ENCODE data around the gene IGFL2.
"Not testable (repeated sequence)": the region's sequence is repeated elsewhere in the genome, so short reads cannot be mapped to it uniquely, and the experiment has no call there.

Gene IGFL2

DNA sequence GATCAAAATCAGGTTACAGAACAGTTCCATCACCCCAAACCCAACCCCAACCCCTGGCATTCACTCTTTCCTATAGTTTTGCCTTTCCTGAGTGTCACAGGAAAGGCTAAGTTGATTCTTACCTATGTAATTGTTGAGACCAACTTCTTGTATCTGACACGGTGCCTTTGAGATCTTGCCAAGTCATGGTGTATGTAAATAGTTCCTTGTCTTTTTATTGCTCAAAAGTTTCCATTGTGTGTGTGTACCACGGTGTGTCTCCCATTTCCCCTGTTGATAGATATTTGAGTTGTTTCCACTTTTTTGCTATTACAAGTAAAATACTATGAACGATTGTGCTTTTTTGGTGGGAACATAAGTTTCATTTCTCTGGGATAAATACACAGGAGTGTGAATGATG is 3.3 kb upstream of the IGFL2 start:
- H3K9me3 ChIP-seq (ENCODE audit: insufficient read depth, low read depth, low read length) = no peaks in the 10 kb centered on the region
- no peak overlapping the region for H3K4me3 ChIP-seq (ENCODE audit: low read length)
- no peaks in the 10 kb centered on the region for H3K4me1 ChIP-seq (ENCODE audit: insufficient read depth, low read length)
- H3K27ac ChIP-seq (ENCODE audit: low read length) = no peak overlapping the region
- no peaks in the 10 kb centered on the region for H3K27me3 ChIP-seq (ENCODE audit: insufficient read depth, low read length)
- H3K36me3 ChIP-seq (ENCODE audit: insufficient read depth, low read depth, low read length) = no peaks in the 10 kb centered on the region
- no peak overlapping the region for H3K9ac ChIP-seq (ENCODE audit: low read depth, low read length)

GRCh38 chr19:46147166-46147740 is 785 bp upstream of the IGFL2 start:
- H3K27me3 ChIP-seq (ENCODE audit: insufficient read depth, low read length) = no peaks in the 10 kb centered on the region
- no peak overlapping the region for H3K27ac ChIP-seq (ENCODE audit: low read length)
- H3K9me3 ChIP-seq (ENCODE audit: insufficient read depth, low read depth, low read length) = no peaks in the 10 kb centered on the region
- no peaks in the 10 kb centered on the region for H3K36me3 ChIP-seq (ENCODE audit: insufficient read depth, low read depth, low read length)
- H3K9ac ChIP-seq (ENCODE audit: low read depth, low read length) = no peak overlapping the region
- no peaks in the 10 kb centered on the region for H3K4me1 ChIP-seq (ENCODE audit: insufficient read depth, low read length)
- H3K4me3 ChIP-seq (ENCODE audit: low read length) = no peak overlapping the region

GRCh38 chr19:46150606-46151005 is 2.6 kb downstream of the IGFL2 start:
- Histone ChIP-seq H3K4me1 (ENCODE audit: insufficient read depth, low read length) (no peaks in the 10 kb centered on the region), H3K9ac (ENCODE audit: low read depth, low read length) (no peak overlapping the region), H3K27me3 (ENCODE audit: insufficient read depth, low read length) (no peaks in the 10 kb centered on the region), H3K36me3 (ENCODE audit: insufficient read depth, low read depth, low read length) (no peaks in the 10 kb centered on the region), H3K9me3 (ENCODE audit: insufficient read depth, low read depth, low read length) (no peaks in the 10 kb centered on the region), H3K27ac (ENCODE audit: low read length) (no peak overlapping the region), H3K4me3 (ENCODE audit: low read length) (no peak overlapping the region)

- Histone ChIP-seq H3K9me3 (ENCODE audit: insufficient read depth, low read depth, low read length) (no peaks in the 10 kb centered on the region), H3K4me1 (ENCODE audit: insufficient read depth, low read length) (no peaks in the 10 kb centered on the region), H3K9ac (ENCODE audit: low read depth, low read length) (no peak overlapping the region), H3K36me3 (ENCODE audit: insufficient read depth, low read depth, low read length) (no peaks in the 10 kb centered on the region), H3K27me3 (ENCODE audit: insufficient read depth, low read length) (no peaks in the 10 kb centered on the region), H3K4me3 (ENCODE audit: low read length) (no peak overlapping the region), H3K27ac (ENCODE audit: low read length) (no peak overlapping the region)
These were observed 7.2 kb downstream of the IGFL2 start for GRCh38 chr19:46155237-46155636.

GRCh38 chr19:46159418-46160232 is 11.6 kb downstream of the IGFL2 start:
- Histone ChIP-seq H3K27ac (ENCODE audit: low read length) (no peak overlapping the region), H3K9me3 (ENCODE audit: insufficient read depth, low read depth, low read length) (no peaks in the 10 kb centered on the region), H3K9ac (ENCODE audit: low read depth, low read length) (no peak overlapping the region), H3K4me3 (ENCODE audit: low read length) (no peak overlapping the region), H3K27me3 (ENCODE audit: insufficient read depth, low read length) (no peaks in the 10 kb centered on the region), H3K4me1 (ENCODE audit: insufficient read depth, low read length) (no peaks in the 10 kb centered on the region), H3K36me3 (ENCODE audit: insufficient read depth, low read depth, low read length) (no peaks in the 10 kb centered on the region)

DNA sequence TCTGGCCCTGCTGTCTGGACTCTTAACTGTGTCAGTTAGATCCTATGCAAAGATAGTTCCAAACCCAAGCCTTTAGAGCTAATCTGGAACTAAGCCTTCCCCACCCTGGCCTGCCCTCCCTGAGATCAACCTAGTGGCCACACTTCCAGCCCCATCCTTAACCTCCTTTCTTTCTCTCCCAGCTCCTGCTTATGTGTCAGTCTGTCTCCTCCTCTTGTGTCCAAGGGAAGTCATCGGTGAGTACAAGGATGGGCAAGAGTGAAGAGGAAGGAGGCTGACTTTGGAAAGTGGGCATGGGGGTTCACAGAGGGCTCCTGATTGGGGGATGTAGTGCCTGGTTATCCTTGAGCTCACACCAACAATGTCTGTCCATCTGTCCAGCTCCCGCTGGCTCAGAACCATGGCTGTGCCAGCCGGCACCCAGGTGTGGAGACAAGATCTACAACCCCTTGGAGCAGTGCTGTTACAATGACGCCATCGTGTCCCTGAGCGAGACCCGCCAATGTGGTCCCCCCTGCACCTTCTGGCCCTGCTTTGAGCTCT is 12.3 kb downstream of the IGFL2 start:
- no peaks in the 10 kb centered on the region for H3K27me3 ChIP-seq (ENCODE audit: insufficient read depth, low read length)
- no peak overlapping the region for H3K27ac ChIP-seq (ENCODE audit: low read length)

DNA sequence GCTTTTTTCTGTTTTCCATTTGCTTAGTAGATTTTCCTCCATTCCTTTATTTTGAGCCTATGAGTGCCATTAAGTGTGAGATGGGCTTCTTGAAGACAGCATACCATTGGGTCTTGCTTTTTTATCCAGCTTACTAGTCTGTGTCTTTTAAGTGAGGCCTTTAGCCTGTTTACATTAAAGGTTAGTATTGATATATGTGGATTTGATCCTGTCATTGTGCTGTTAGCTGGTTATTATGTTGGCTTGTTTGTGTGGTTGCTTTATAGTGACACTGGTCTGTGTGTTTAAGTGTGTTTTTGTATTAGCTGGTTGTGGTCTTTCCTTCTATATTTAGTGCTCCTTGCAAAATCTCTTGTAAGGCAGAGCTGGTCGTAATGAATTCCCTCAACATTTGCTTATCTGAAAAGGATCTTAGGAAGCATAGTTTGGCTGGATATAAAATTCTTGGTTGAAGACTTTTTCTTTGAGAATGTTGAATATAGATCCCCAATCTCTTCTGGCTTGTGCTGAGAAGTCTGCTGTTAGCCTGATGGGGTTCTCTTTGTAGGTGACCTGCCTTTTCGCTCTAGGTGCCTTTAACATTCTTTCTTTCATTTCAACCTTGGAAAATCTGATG is 13.7 kb downstream of the IGFL2 start:
- not testable (repeated sequence) for H3K36me3 ChIP-seq (ENCODE audit: insufficient read depth, low read depth, low read length); H3K4me3 ChIP-seq (ENCODE audit: low read length); H3K27me3 ChIP-seq (ENCODE audit: insufficient read depth, low read length); H3K9me3 ChIP-seq (ENCODE audit: insufficient read depth, low read depth, low read length); H3K9ac ChIP-seq (ENCODE audit: low read depth, low read length); H3K4me1 ChIP-seq (ENCODE audit: insufficient read depth, low read length); H3K27ac ChIP-seq (ENCODE audit: low read length)

More for the DNA sequence above, 12.3 kb downstream of the IGFL2 start:
- H3K9ac ChIP-seq (ENCODE audit: low read depth, low read length) = no peak overlapping the region
- H3K4me3 ChIP-seq (ENCODE audit: low read length) = no peak overlapping the region
- H3K4me1 ChIP-seq (ENCODE audit: insufficient read depth, low read length) = no peaks in the 10 kb centered on the region
- H3K9me3 ChIP-seq (ENCODE audit: insufficient read depth, low read depth, low read length) = no peaks in the 10 kb centered on the region
- no peaks in the 10 kb centered on the region for H3K36me3 ChIP-seq (ENCODE audit: insufficient read depth, low read depth, low read length)

DNA sequence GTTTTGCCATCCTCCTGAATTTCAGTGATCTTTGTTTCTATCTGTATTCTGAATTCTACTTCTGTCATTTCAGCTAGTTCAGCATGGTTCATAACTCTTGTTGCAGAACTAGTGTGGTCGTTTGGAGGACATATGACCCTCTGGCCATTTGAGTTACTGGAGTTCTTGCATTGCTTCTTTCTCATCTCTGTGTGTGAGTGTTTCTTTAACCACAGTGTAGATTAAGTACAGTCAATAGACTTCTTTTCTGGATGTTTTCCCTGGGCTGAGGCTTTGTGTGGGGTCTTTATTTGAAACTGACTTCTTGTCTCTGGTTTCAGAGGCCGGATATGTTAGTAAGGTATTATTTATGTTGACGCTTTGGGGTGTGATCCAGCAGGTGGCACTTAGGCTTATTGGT is 14.7 kb downstream of the IGFL2 start:
- Histone ChIP-seq H3K4me3 (ENCODE audit: low read length) (no peak overlapping the region), H3K4me1 (ENCODE audit: insufficient read depth, low read length) (no peaks in the 10 kb centered on the region), H3K36me3 (ENCODE audit: insufficient read depth, low read depth, low read length) (no peaks in the 10 kb centered on the region), H3K27ac (ENCODE audit: low read length) (no peak overlapping the region), H3K27me3 (ENCODE audit: insufficient read depth, low read length) (no peaks in the 10 kb centered on the region), H3K9ac (ENCODE audit: low read depth, low read length) (no peak overlapping the region), H3K9me3 (ENCODE audit: insufficient read depth, low read depth, low read length) (no peaks in the 10 kb centered on the region)

DNA sequence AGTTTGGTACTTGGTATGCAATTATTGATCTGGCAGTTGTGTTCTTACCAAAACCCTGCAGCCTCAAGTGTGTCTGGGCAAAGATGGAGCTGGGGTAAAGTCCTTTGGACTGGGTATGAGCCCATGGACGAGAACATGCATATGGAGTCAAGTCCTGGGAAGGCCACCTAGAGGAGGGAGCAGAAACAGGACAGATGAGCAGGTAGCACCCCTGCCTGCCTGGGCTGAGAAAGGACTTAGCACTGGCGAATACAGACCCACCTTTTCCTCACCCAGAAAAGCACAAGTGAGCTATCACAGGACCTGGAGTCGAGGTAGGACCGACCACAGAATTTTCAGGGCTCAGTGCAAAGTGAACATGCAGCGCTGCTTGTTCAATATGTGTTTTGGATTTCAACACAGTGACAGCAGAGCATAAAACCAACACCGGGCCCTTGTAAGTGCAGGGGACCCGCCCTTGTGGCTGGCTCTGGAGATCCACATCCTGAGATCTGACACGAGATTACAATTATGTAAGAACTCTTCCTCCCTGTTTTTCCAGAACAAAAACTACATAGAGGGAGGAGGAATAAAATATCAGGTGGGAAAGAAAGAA is 25.9 kb downstream of the IGFL2 start:
- Histone ChIP-seq H3K9ac (ENCODE audit: low read depth, low read length) (no peak overlapping the region), H3K4me1 (ENCODE audit: insufficient read depth, low read length) (no peaks in the 10 kb centered on the region), H3K27me3 (ENCODE audit: insufficient read depth, low read length) (no peaks in the 10 kb centered on the region), H3K4me3 (ENCODE audit: low read length) (no peak overlapping the region), H3K9me3 (ENCODE audit: insufficient read depth, low read depth, low read length) (peaks cover 14% of the 10 kb centered on the region; the same call in 1 of the 2 replicates), H3K27ac (ENCODE audit: low read length) (no peak overlapping the region), H3K36me3 (ENCODE audit: insufficient read depth, low read depth, low read length) (no peaks in the 10 kb centered on the region)

DNA sequence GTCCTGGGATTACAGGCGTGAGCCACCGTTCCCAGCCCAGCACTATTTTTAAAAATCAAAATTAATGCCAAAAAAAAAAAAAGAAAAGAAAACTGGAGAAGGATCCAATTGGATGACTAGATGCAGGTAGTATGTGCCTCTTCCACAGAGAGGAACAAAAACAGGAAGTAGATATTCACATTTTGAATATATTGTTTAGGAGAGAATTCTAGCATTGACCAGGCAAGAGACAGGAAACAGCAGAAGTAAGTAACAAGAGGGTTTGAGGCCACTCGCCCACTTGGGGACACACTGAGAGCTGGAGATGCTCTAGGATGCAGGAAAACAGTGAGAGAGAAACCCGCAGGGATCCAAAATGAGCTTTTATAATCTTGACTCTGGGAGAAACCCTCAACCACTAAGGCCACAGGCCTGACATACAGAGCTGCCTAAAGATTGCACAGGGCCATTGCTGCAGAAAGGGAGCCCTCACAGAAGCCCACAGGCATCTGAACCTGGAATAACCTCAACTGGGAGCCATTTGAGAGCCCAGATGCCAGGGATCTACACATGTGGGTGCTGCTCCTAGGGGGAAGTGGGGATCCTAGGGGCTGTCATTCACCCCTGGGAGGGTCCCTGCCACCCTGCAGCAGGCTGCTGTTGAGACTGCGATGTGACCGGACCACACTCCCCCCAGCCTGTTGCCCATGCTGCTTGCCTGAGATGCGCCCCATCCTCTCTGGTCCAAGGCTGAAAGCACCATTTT is 28.2 kb downstream of the IGFL2 start:
- Histone ChIP-seq H3K27me3 (ENCODE audit: insufficient read depth, low read length) (no peaks in the 10 kb centered on the region), H3K4me1 (ENCODE audit: insufficient read depth, low read length) (no peaks in the 10 kb centered on the region), H3K27ac (ENCODE audit: low read length) (no peak overlapping the region), H3K4me3 (ENCODE audit: low read length) (no peak overlapping the region), H3K36me3 (ENCODE audit: insufficient read depth, low read depth, low read length) (no peaks in the 10 kb centered on the region), H3K9ac (ENCODE audit: low read depth, low read length) (no peak overlapping the region), H3K9me3 (ENCODE audit: insufficient read depth, low read depth, low read length) (peaks cover 4% of the 10 kb centered on the region; the same call in 1 of the 2 replicates)

GRCh38 chr19:46179076-46179759 is 31.2 kb downstream of the IGFL2 start:
- no peaks in the 10 kb centered on the region for H3K36me3 ChIP-seq (ENCODE audit: insufficient read depth, low read depth, low read length)
- H3K27ac ChIP-seq (ENCODE audit: low read length) = no peak overlapping the region
- H3K4me3 ChIP-seq (ENCODE audit: low read length) = no peak overlapping the region
- no peak overlapping the region for H3K9ac ChIP-seq (ENCODE audit: low read depth, low read length)
- no peaks in the 10 kb centered on the region for H3K27me3 ChIP-seq (ENCODE audit: insufficient read depth, low read length)
- H3K9me3 ChIP-seq (ENCODE audit: insufficient read depth, low read depth, low read length) = no peaks in the 10 kb centered on the region
- no peaks in the 10 kb centered on the region for H3K4me1 ChIP-seq (ENCODE audit: insufficient read depth, low read length)
